ENCODE measurements around the gene RPS16. TPM values are rescaled to one million over a fixed set of nuclear protein-coding genes. Genes with fewer than 3 reads are reported as not detected.

Gene RPS16
- total and polyA plus RNA-seq, 2 experiments from 2014 or later, result 207 to 1,901 TPM

DNA sequence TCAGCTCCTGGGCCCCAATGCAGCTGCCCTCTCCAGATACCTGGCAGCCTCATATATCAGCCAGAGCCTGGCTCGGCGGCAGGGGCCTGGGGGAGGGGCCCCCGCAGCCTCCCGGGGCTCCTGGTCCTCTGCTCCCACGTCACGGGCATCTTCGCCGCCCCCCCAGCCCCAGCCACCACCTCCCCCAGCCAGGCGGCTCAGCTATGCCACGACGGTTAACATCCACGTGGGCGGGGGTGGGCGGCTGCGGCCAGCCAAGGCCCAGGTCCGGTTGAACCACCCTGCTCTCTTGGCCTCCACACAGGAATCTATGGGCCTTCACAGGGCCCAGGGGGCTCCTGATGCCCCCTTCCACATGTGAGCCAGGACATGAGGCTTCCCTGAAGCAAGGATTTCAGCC lies 10.8 kb downstream of the RPS16 start:
- H2AFZ ChIP-seq, result no peak overlapping the region
- no peak for DNase-seq (ENCODE audit: low spot score)

DNA sequence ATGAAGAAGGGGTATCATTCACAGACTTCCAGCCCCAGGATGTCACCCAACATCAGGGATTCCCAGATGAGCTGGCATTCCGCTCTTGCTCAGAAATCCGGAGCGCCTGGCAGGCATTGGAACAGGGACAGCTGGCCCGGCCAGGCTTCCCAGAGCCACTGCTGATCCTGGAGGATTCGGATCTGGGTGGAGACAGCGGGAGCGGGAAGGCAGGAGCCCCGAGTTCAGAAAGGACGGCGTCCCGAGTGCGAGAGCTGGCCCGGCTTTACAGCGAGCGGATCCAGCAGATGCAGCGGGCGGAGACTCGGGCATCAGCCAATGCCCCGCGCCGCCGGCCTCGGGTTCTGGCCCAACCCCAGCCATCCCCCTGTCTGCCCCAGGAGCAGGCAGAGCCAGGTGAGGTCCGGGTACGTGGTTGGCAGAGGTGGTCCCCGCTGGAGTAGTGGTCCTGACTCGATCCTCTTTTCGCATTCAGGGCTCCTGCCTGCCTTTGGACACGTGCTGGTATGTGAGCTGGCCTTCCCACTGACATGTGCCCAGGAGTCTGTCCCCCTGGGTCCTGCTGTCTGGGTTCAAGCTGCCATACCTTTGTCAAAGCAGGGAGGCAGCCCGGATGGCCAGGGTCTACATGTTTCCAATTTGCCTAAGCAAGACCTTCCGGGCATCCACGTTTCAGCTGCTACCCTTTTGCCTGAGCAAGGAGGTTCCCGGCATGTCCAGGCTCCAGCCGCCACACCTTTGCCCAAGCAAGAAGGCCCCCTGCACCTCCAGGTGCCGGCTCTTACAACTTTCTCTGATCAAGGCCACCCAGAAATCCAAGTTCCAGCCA lies 12.3 kb downstream of the RPS16 start:
- Histone ChIP-seq H3K27ac (ENCODE audit: low read depth) (no peak overlapping the region), H4K20me1 (replicated peaks; ENCODE audit: insufficient read depth) (no peaks in the 10 kb centered on the region; the same call in 1 of the 2 replicates), H3K4me3 (no peak overlapping the region), H3F3A (replicated peaks; ENCODE audit: low read depth) (peaks cover 13% of the 10 kb centered on the region), H3K79me2 (replicated peaks; ENCODE audit: insufficient read depth) (no peaks in the 10 kb centered on the region), H2AFZ (no peak overlapping the region), H3K4me2 (no peak overlapping the region), H3K36me3 (ENCODE audit: insufficient read depth) (peaks cover 7% of the 10 kb centered on the region; the same call in 1 of the 2 replicates), H3K9me2 (ENCODE audit: insufficient read depth) (no peaks in the 10 kb centered on the region), H3K27me3 (ENCODE audit: insufficient read depth) (no peaks in the 10 kb centered on the region), H3K4me1 (ENCODE audit: insufficient read depth) (peaks cover 11% of the 10 kb centered on the region; the same call in 1 of the 2 replicates)
- peaks cover 17% of the 10 kb centered on the region for H3K4me1 Mint-ChIP-seq
- H3K36me3 Mint-ChIP-seq (ENCODE audit: low read depth), result peaks cover 65% of the 10 kb centered on the region
- no peak overlapping the region for H3K27ac Mint-ChIP-seq
- peaks cover 17% of the 10 kb centered on the region for H3K27me3 Mint-ChIP-seq (ENCODE audit: insufficient read depth, low read depth, poor library complexity)
- H3K9me3 Mint-ChIP-seq, result no peaks in the 10 kb centered on the region; the same call in 2 of the 3 replicates
- DNase-seq (ENCODE audit: low spot score) (no peak), ATAC-seq (no peak)
- H3K4me3 Mint-ChIP-seq, result peak overlapping the region; percentile 14; the same call in 1 of the 3 replicates
- TF ChIP-seq POLR2AphosphoS5 (IDR thresholded peaks at IDR 0.05; ENCODE audit: low read depth) (no peak), EZH2 (IDR thresholded peaks at IDR 0.05; ENCODE audit: low read depth, unreplicated experiment) (no peak), NANOG (IDR thresholded peaks at IDR 0.05; ENCODE audit: borderline replicate concordance) (no peak), EZH2phosphoT487 (IDR thresholded peaks at IDR 0.05; ENCODE audit: unreplicated experiment) (no peak)
- TF ChIP-seq, protein P1, sequence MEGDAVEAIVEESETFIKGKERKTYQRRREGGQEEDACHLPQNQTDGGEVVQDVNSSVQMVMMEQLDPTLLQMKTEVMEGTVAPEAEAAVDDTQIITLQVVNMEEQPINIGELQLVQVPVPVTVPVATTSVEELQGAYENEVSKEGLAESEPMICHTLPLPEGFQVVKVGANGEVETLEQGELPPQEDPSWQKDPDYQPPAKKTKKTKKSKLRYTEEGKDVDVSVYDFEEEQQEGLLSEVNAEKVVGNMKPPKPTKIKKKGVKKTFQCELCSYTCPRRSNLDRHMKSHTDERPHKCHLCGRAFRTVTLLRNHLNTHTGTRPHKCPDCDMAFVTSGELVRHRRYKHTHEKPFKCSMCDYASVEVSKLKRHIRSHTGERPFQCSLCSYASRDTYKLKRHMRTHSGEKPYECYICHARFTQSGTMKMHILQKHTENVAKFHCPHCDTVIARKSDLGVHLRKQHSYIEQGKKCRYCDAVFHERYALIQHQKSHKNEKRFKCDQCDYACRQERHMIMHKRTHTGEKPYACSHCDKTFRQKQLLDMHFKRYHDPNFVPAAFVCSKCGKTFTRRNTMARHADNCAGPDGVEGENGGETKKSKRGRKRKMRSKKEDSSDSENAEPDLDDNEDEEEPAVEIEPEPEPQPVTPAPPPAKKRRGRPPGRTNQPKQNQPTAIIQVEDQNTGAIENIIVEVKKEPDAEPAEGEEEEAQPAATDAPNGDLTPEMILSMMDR (conservative IDR thresholded peaks at IDR 0.05; ENCODE audit: low read depth in 2 of 2), result no peak
- TF ChIP-seq, protein P2, sequence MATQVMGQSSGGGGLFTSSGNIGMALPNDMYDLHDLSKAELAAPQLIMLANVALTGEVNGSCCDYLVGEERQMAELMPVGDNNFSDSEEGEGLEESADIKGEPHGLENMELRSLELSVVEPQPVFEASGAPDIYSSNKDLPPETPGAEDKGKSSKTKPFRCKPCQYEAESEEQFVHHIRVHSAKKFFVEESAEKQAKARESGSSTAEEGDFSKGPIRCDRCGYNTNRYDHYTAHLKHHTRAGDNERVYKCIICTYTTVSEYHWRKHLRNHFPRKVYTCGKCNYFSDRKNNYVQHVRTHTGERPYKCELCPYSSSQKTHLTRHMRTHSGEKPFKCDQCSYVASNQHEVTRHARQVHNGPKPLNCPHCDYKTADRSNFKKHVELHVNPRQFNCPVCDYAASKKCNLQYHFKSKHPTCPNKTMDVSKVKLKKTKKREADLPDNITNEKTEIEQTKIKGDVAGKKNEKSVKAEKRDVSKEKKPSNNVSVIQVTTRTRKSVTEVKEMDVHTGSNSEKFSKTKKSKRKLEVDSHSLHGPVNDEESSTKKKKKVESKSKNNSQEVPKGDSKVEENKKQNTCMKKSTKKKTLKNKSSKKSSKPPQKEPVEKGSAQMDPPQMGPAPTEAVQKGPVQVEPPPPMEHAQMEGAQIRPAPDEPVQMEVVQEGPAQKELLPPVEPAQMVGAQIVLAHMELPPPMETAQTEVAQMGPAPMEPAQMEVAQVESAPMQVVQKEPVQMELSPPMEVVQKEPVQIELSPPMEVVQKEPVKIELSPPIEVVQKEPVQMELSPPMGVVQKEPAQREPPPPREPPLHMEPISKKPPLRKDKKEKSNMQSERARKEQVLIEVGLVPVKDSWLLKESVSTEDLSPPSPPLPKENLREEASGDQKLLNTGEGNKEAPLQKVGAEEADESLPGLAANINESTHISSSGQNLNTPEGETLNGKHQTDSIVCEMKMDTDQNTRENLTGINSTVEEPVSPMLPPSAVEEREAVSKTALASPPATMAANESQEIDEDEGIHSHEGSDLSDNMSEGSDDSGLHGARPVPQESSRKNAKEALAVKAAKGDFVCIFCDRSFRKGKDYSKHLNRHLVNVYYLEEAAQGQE (IDR thresholded peaks at IDR 0.05; ENCODE audit: unreplicated experiment), result no peak
- TF ChIP-seq, protein P3, sequence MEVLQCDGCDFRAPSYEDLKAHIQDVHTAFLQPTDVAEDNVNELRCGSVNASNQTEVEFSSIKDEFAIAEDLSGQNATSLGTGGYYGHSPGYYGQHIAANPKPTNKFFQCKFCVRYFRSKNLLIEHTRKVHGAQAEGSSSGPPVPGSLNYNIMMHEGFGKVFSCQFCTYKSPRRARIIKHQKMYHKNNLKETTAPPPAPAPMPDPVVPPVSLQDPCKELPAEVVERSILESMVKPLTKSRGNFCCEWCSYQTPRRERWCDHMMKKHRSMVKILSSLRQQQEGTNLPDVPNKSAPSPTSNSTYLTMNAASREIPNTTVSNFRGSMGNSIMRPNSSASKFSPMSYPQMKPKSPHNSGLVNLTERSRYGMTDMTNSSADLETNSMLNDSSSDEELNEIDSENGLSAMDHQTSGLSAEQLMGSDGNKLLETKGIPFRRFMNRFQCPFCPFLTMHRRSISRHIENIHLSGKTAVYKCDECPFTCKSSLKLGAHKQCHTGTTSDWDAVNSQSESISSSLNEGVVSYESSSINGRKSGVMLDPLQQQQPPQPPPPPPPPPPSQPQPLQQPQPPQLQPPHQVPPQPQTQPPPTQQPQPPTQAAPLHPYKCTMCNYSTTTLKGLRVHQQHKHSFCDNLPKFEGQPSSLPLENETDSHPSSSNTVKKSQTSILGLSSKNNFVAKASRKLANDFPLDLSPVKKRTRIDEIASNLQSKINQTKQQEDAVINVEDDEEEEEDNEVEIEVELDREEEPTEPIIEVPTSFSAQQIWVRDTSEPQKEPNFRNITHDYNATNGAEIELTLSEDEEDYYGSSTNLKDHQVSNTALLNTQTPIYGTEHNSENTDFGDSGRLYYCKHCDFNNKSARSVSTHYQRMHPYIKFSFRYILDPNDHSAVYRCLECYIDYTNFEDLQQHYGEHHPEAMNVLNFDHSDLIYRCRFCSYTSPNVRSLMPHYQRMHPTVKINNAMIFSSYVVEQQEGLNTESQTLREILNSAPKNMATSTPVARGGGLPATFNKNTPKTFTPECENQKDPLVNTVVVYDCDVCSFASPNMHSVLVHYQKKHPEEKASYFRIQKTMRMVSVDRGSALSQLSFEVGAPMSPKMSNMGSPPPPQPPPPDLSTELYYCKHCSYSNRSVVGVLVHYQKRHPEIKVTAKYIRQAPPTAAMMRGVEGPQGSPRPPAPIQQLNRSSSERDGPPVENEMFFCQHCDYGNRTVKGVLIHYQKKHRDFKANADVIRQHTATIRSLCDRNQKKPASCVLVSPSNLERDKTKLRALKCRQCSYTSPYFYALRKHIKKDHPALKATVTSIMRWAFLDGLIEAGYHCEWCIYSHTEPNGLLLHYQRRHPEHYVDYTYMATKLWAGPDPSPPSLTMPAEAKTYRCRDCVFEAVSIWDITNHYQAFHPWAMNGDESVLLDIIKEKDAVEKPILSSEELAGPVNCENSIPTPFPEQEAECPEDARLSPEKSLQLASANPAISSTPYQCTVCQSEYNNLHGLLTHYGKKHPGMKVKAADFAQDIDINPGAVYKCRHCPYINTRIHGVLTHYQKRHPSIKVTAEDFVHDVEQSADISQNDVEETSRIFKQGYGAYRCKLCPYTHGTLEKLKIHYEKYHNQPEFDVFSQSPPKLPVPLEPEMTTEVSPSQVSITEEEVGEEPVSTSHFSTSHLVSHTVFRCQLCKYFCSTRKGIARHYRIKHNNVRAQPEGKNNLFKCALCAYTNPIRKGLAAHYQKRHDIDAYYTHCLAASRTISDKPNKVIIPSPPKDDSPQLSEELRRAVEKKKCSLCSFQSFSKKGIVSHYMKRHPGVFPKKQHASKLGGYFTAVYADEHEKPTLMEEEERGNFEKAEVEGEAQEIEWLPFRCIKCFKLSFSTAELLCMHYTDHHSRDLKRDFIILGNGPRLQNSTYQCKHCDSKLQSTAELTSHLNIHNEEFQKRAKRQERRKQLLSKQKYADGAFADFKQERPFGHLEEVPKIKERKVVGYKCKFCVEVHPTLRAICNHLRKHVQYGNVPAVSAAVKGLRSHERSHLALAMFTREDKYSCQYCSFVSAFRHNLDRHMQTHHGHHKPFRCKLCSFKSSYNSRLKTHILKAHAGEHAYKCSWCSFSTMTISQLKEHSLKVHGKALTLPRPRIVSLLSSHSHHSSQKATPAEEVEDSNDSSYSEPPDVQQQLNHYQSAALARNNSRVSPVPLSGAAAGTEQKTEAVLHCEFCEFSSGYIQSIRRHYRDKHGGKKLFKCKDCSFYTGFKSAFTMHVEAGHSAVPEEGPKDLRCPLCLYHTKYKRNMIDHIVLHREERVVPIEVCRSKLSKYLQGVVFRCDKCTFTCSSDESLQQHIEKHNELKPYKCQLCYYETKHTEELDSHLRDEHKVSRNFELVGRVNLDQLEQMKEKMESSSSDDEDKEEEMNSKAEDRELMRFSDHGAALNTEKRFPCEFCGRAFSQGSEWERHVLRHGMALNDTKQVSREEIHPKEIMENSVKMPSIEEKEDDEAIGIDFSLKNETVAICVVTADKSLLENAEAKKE (CRISPR knock-in tag; IDR thresholded peaks at IDR 0.05), result no peak

More for the DNA sequence above, 10.8 kb downstream of the RPS16 start:
- no peak overlapping the region for H3K27ac Mint-ChIP-seq
- Histone ChIP-seq H3K36me3 (ENCODE audit: insufficient read depth) (no peaks in the 10 kb centered on the region), H3K79me2 (replicated peaks; ENCODE audit: insufficient read depth) (no peaks in the 10 kb centered on the region), H4K20me1 (replicated peaks; ENCODE audit: insufficient read depth) (no peaks in the 10 kb centered on the region; the same call in 1 of the 2 replicates), H3K27me3 (ENCODE audit: insufficient read depth) (no peaks in the 10 kb centered on the region), H3K9me2 (ENCODE audit: insufficient read depth) (no peaks in the 10 kb centered on the region), H3K27ac (ENCODE audit: low read depth) (no peak overlapping the region), H3K4me2 (no peak overlapping the region), H3K4me3 (no peak overlapping the region), H3F3A (replicated peaks; ENCODE audit: low read depth) (peaks cover 15% of the 10 kb centered on the region), H3K4me1 (ENCODE audit: insufficient read depth) (peaks cover 19% of the 10 kb centered on the region)
- TF ChIP-seq NANOG (IDR thresholded peaks at IDR 0.05; ENCODE audit: borderline replicate concordance) (no peak), ZNF331 (CRISPR knock-in tag; IDR thresholded peaks at IDR 0.05; ENCODE audit: low read depth) (no peak), JUNB (IDR thresholded peaks at IDR 0.05; ENCODE audit: unreplicated experiment) (no peak)
- no peaks in the 10 kb centered on the region; the same call in 2 of the 3 replicates for H3K9me3 Mint-ChIP-seq
- ATAC-seq, result no peak
- H3K36me3 Mint-ChIP-seq (ENCODE audit: low read depth), result peaks cover 51% of the 10 kb centered on the region
- H3K4me1 Mint-ChIP-seq, result peaks cover 23% of the 10 kb centered on the region
- H3K4me3 Mint-ChIP-seq, result no peak overlapping the region
- H3K27me3 Mint-ChIP-seq (ENCODE audit: insufficient read depth, low read depth, poor library complexity), result peaks cover 24% of the 10 kb centered on the region

Measured in GM23338 (cell line).